RWPE2 (cell line): ENCODE measurements around the gene CD163L1.

Experiments
- ATAC-seq: fragments of 200-7000 bp; cut with Tn5 transposase; 3 replicates; pipeline ENCODE4 v1.9.1; 2021; ENCODE audit warnings: low read depth
- DNase-seq: peaks from one replicate; pipeline ENCODE4 v3.0.0-alpha.2; 2020; ENCODE audit warnings: low spot score
- H3K27ac ChIP-seq: fragments of 450-650 bp; 2 replicates; pipeline ENCODE4 v1.5.1; 2017; ENCODE audit warnings: mild to moderate bottlenecking; ENCODE audit not compliant: poor library complexity, severe bottlenecking
- H3K27me3 ChIP-seq: fragments of 250-450 bp; sonication (Bioruptor Pico); 2 replicates; pipeline ENCODE4 v1.5.1; 2021; ENCODE audit warnings: mild to moderate bottlenecking, moderate library complexity; ENCODE audit not compliant: insufficient read depth, poor library complexity, severe bottlenecking
- H3K36me3 ChIP-seq: fragments of 250-450 bp; sonication (Bioruptor Pico); 2 replicates; pipeline ENCODE4 v1.5.1; 2020; ENCODE audit warnings: low read depth, mild to moderate bottlenecking, moderate library complexity
- H3K4me1 ChIP-seq: fragments of 250-450 bp; sonication (Bioruptor Pico); 2 replicates; pipeline ENCODE4 v1.5.1; 2021; ENCODE audit warnings: mild to moderate bottlenecking, moderate library complexity; ENCODE audit not compliant: insufficient read depth, poor library complexity, severe bottlenecking
- H3K4me3 ChIP-seq: fragments of 250-450 bp; sonication (Bioruptor Pico); 2 replicates; pipeline ENCODE4 v1.5.1; 2021; ENCODE audit warnings: mild to moderate bottlenecking, moderate library complexity; ENCODE audit not compliant: severe bottlenecking
- H3K9me3 ChIP-seq: fragments of 250-450 bp; sonication (Bioruptor Pico); 2 replicates; pipeline ENCODE4 v1.5.1; 2021; ENCODE audit warnings: mild to moderate bottlenecking, moderate library complexity; ENCODE audit not compliant: severe bottlenecking
- CTCF ChIP-seq: fragments of 450-650 bp; IDR thresholded peaks from one replicate; pipeline ENCODE4 v1.5.1; 2017; ENCODE audit warnings: mild to moderate bottlenecking, moderate library complexity; ENCODE audit not compliant: poor library complexity, severe bottlenecking

Gene CD163L1

GRCh38 chr12:7444076-7444475 is at the start of gene CD163L1:
Gene CD163L1, minus strand, starts transcription at chr12:7444153. Its CDS starts 26 bp downstream, at chr12:7444127.
- H3K4me1 ChIP-seq = no peaks in the 10 kb centered on the region
- no peaks in the 10 kb centered on the region for H3K36me3 ChIP-seq
- no peaks in the 10 kb centered on the region for H3K9me3 ChIP-seq
- DNase-seq = no peak
- H3K27ac ChIP-seq = no peak within 1 kb of the TSS
- no peak for TF ChIP-seq CTCF
- H3K27me3 ChIP-seq = no peaks in the 10 kb centered on the region
- ATAC-seq = no peak
- no peak within 1 kb of the TSS for H3K4me3 ChIP-seq

DNA sequence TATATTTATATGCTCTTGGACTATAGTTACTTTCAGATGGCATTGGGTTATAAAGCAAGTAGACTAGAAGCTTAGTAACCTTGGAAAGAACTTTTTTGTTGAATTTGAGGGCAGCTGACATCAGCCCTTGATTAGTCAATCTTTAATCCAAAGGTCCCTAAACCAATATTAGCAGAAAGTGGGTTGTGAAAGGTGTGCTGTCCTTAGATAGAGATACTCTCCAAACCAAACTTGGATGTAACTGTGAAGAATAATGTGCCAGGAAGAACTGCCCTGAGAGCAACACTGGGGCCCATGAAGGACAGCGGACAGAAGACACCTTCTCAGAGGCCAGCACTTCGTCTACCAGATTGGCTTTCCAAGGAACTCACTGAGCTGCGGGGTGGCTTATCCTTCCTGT is 49.1 kb upstream of the CD163L1 start:
- Histone ChIP-seq H3K4me3 (no peak overlapping the region), H3K9me3 (no peaks in the 10 kb centered on the region), H3K27me3 (no peaks in the 10 kb centered on the region), H3K4me1 (no peaks in the 10 kb centered on the region), H3K36me3 (no peaks in the 10 kb centered on the region), H3K27ac (no peak overlapping the region)
- TF ChIP-seq CTCF = no peak
- ATAC-seq = no peak
- DNase-seq = no peak

GRCh38 chr12:7486512-7486911 is 42.6 kb upstream of the CD163L1 start:
- Histone ChIP-seq H3K9me3 (no peaks in the 10 kb centered on the region), H3K4me3 (no peak overlapping the region), H3K27ac (no peak overlapping the region), H3K27me3 (no peaks in the 10 kb centered on the region), H3K36me3 (no peaks in the 10 kb centered on the region), H3K4me1 (no peaks in the 10 kb centered on the region)
- ATAC-seq (no peak), DNase-seq (no peak)
- TF ChIP-seq CTCF = no peak

- Histone ChIP-seq H3K27me3 (no peaks in the 10 kb centered on the region), H3K9me3 (no peaks in the 10 kb centered on the region), H3K4me1 (no peaks in the 10 kb centered on the region), H3K4me3 (no peak overlapping the region), H3K27ac (no peak overlapping the region), H3K36me3 (no peaks in the 10 kb centered on the region)
- no peak for TF ChIP-seq CTCF
- DNase-seq (no peak), ATAC-seq (no peak)
Measured at GRCh38 chr12:7485095-7485494, 41.1 kb upstream of the CD163L1 start.

- Histone ChIP-seq H3K27ac (no peak overlapping the region), H3K27me3 (no peaks in the 10 kb centered on the region), H3K36me3 (no peaks in the 10 kb centered on the region), H3K4me3 (no peak overlapping the region), H3K4me1 (no peaks in the 10 kb centered on the region), H3K9me3 (no peaks in the 10 kb centered on the region)
- DNase-seq (no peak), ATAC-seq (no peak)
- TF ChIP-seq CTCF = no peak
Measured at GRCh38 chr12:7483343-7483742, 39.4 kb upstream of the CD163L1 start.
